GM21447 (cell line): Measurements from ENCODE around the gene ZNF236.

Source experiments
- ATAC-seq: cut with Tn5 transposase; IDR thresholded peaks from one replicate; pipeline ENCODE4 v1.9.1; 2021; ENCODE audit not compliant: unreplicated experiment

ZNF236 gene

GRCh38 chr18:76970770-76971559, 148.6 kb downstream of the ZNF236 start:
- no peak for ATAC-seq

DNA sequence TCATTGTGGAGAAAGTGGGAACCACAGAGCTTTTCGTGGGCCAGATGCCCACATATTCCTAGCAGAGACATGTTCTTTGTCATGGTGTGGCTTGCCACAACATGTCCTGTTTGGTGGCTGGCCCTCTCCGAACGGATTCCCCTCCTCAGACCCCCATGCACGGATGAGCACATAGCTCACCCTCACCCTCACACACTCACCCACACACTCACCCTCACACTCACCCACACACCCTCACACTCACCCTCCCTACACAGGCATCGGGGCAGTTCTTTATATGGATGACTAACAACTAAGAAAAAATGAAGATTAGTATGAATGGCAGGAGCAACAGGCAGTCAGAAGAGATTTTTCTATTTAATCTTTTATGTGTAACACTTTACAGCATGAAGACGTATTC, 149.9 kb downstream of the ZNF236 start:
- no peak for ATAC-seq

- ATAC-seq = no peak
These were observed 150.6 kb downstream of the ZNF236 start for GRCh38 chr18:76972846-76973519.

GRCh38 chr18:76973520-76974266, 151.3 kb downstream of the ZNF236 start:
- no peak for ATAC-seq

- no peak for ATAC-seq
These were observed 152.0 kb downstream of the ZNF236 start for GRCh38 chr18:76974386-76974785.

GRCh38 chr18:76975577-76976110, 153.3 kb downstream of the ZNF236 start:
- no peak for ATAC-seq

GRCh38 chr18:76977108-76977621, 154.8 kb downstream of the ZNF236 start:
- ATAC-seq = no peak

DNA sequence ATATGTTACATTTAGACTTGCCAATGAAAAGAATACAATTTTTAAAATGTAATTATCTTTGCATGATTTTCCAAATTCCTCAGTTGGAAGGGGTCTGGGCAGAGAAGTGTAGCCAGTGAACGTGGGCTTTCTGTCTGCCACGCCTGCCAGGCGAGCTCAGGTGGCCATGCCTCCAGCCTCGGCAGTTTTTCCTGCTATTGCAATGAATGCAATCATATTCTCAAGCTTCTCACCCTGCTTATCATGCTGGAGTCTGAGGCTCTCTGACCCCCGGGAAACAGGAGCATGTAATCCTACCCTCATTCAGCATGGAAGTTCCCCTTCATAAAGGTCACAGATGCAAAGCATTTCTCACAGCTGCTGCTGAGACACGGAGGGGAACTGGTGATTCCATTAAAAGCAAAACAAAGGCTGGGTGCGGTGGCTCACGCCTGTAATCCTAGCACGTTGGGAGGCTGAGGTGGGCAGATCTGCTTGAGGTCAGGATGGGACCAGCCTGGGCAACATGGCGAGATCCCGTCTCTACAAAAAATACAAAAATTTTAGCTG, 155.4 kb downstream of the ZNF236 start:
- ATAC-seq = no peak

GRCh38 chr18:76978616-76979015, 156.3 kb downstream of the ZNF236 start:
- no peak for ATAC-seq

DNA sequence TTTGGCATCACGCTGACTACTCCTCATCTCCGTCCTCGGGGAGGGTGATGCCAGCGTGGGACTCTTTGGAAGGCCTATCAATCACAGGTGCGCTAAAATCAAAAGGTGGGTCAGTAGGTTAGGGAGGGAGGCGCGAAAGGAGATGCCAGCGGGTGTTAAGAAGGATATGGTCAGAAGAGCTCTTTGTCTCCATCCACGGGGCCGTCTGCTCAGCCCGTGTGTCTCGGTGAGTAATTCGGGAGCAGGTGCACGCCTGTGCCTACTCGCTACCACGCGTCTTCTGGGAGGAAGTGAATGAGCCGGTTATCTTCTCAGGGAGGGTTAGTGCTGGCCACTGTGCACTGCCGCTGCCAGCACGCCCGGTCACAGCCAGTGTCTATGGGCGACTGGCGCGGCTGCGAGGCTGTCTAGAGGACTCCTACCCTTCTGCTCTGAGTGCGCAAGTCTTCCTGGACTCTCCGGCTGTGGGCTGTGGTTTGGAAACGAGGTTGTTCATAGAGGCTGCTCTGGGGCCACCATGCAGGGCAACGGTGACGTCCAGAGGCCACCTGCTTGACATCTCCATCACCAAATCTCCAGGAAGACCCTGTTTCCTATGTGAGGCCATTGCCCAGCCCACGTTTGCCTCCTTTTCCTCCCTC, 156.9 kb downstream of the ZNF236 start:
- ATAC-seq = no peak

DNA sequence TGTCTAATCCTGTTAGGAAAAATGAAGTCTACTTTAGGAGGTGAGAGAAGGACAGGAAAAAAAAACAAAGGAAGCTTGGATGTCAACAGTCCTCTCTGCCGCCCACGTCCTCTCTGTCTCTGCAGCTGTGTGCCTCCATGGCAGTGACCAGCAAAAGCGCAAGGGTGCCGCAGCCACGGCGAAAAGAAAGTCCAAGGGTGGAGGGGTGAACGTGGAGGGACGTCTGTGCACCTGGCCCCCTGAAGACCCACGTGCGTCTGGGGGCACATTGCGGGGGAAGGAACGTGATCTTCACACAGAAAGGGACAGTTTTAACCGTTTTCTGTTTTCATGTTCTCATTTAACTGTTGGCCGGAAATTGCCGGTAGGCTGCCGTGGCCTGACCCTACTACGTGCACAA, 157.5 kb downstream of the ZNF236 start:
- ATAC-seq = no peak

DNA sequence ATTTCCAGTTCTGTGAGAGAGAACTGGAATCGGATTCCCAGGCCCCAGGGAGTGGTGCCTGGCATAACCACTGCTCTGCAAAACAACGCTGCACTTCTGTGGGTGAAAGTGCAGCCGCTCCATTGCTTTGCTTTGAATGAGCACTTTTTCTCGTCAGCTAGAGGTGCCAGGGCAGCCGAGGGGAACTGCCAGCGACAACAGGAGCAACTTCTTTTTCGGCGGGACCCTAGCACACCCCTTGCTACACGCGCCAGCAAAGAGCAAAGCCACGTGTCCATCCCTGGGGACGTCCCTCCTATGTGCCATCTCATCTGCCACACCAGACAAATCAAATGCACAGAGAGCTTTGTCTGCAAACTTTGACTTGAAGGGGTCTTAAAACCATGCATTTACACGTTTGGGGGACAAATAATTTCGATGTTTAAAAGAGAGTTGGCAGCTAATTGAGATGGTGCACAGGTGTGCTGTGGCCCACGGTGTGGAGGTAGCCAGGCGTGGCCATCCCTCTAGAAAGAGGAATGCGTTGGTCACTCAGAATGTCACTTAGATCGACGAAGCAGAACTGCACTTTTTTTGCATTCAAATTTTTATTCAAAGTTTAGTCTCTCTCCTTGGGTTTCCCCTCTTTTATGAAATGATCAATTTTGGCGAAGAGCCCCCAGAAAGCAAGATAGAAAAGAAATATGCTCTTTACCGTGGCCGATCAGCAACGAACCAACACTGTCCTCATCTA, 158.5 kb downstream of the ZNF236 start:
- peak; percentile 49 for ATAC-seq

- ATAC-seq = peak; percentile 49
These were observed 159.1 kb downstream of the ZNF236 start for GRCh38 chr18:76981396-76981968.

- no peak for ATAC-seq
These were observed 159.7 kb downstream of the ZNF236 start for GRCh38 chr18:76982038-76982437.

DNA sequence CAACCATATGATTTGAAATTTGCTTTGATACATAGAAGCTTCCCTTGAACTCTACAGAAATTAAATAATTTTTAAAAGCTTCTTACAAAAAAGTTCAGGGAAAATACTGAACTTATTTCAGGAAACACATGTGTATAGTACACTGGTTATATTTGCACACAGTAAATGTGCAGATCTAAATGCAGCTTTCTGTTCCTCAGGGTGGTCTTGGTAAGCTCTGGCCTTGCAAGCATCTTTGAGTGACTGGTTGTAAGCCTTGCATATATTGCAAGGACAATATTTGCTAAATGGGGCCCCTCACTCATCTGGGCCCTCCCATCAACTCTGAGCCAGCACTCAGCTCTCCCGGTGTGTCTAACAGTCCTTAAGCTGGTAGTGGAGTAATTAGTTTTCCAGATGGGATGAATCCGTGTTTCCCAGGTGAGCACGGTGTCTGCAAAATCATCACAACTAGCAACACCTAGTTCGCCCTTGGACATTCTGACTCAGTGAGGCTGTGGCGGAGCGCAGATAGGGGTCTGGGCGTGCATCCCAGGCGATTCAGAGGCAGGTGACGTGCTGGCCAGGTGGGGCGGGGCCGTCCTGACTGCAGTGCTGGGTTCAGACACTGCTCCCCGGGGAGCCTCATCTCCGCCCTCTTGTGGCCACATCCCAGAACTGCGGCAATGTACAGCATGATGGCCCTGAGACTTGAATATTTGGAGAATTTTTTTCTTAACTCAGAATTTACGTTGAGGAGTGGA, 160.7 kb downstream of the ZNF236 start:
- peak; percentile 60 for ATAC-seq

GRCh38 chr18:76983613-76984051, 161.3 kb downstream of the ZNF236 start:
- no peak for ATAC-seq

GRCh38 chr18:76984193-76985155, 162.1 kb downstream of the ZNF236 start:
- ATAC-seq = no peak
